ENCODE data around the gene HMCES. TPM values are rescaled to one million over a fixed set of nuclear protein-coding genes. Genes with fewer than 3 reads are reported as not detected.

The HMCES gene
- total and polyA plus RNA-seq, 4 donors, result 13.7 to 18.2 (median 15.3) TPM

DNA sequence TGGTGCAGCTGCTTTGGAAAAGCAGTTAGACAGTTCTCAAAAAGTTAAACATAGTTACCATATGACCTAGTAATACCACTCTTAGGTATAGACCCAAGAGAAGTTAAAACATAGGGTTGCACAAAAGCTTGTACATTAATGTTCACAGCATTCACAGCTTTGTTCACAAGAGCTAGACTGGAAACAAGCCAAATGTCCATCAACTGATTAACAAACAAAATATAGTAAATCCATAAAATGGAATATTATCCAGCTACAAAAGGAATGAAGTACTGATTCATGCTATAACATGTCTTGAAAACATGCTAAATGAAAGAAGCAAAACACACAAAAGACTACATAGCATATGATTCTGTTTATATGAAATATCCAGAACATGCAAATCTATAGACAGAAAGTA lies 32.0 kb upstream of the HMCES start:
- no peak for TF ChIP-seq FOXA2 (IDR thresholded peaks at IDR 0.05)
- no peak for TF ChIP-seq GABPA (IDR thresholded peaks at IDR 0.05 in 1 of 2, conservative IDR thresholded peaks at IDR 0.05 in 1 of 2)
- no peak for TF ChIP-seq RAD21 (IDR thresholded peaks at IDR 0.05)
- TF ChIP-seq YY1 (IDR thresholded peaks at IDR 0.05), result no peak
- no peak for TF ChIP-seq RXRA (IDR thresholded peaks at IDR 0.05)
- TF ChIP-seq ZBTB33 (IDR thresholded peaks at IDR 0.05), result no peak
- no peak for TF ChIP-seq HNF4G (IDR thresholded peaks at IDR 0.05)
- no peak for TF ChIP-seq ATF3 (IDR thresholded peaks at IDR 0.05)
- Histone ChIP-seq H3K4me3 (ENCODE audit: low read depth in 1 of 3, low read length in 3 of 3) (no peak overlapping the region), H3K27ac (ENCODE audit: low read depth in 1 of 2, low read length in 2 of 2) (no peak overlapping the region)

GRCh38 chr3:129248286-129248979 lies 30.2 kb upstream of the HMCES start:
- DNase-seq (ENCODE audit: low spot score), result no peak
- no peak for TF ChIP-seq ZBTB33 (IDR thresholded peaks at IDR 0.05)
- TF ChIP-seq, protein P1, sequence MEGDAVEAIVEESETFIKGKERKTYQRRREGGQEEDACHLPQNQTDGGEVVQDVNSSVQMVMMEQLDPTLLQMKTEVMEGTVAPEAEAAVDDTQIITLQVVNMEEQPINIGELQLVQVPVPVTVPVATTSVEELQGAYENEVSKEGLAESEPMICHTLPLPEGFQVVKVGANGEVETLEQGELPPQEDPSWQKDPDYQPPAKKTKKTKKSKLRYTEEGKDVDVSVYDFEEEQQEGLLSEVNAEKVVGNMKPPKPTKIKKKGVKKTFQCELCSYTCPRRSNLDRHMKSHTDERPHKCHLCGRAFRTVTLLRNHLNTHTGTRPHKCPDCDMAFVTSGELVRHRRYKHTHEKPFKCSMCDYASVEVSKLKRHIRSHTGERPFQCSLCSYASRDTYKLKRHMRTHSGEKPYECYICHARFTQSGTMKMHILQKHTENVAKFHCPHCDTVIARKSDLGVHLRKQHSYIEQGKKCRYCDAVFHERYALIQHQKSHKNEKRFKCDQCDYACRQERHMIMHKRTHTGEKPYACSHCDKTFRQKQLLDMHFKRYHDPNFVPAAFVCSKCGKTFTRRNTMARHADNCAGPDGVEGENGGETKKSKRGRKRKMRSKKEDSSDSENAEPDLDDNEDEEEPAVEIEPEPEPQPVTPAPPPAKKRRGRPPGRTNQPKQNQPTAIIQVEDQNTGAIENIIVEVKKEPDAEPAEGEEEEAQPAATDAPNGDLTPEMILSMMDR (IDR thresholded peaks at IDR 0.05; ENCODE audit: low read depth, low read length, missing input control), result no peak
- no peak for TF ChIP-seq HNF4G (IDR thresholded peaks at IDR 0.05)
- no peak for TF ChIP-seq NR2F2 (IDR thresholded peaks at IDR 0.05)
- TF ChIP-seq FOXA1 (IDR thresholded peaks at IDR 0.05), result no peak
- TF ChIP-seq GABPA (IDR thresholded peaks at IDR 0.05 in 1 of 2, conservative IDR thresholded peaks at IDR 0.05 in 1 of 2), result no peak
- no peak for TF ChIP-seq HNF4A (conservative IDR thresholded peaks at IDR 0.05)
- no peak for TF ChIP-seq ATF3 (IDR thresholded peaks at IDR 0.05)
- no peak for TF ChIP-seq REST (IDR thresholded peaks at IDR 0.05)
- TF ChIP-seq RXRA (IDR thresholded peaks at IDR 0.05), result no peak
- TF ChIP-seq JUND (IDR thresholded peaks at IDR 0.05), result no peak
- TF ChIP-seq FOXA2 (IDR thresholded peaks at IDR 0.05), result no peak
- no peak for TF ChIP-seq YY1 (IDR thresholded peaks at IDR 0.05)
- TF ChIP-seq, protein P2, sequence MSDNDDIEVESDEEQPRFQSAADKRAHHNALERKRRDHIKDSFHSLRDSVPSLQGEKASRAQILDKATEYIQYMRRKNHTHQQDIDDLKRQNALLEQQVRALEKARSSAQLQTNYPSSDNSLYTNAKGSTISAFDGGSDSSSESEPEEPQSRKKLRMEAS (IDR thresholded peaks at IDR 0.05), result no peak
- no peak for TF ChIP-seq SP1 (IDR thresholded peaks at IDR 0.05)
- H3K9ac ChIP-seq (ENCODE audit: low read depth in 1 of 2, low read length in 2 of 2), result peak overlapping the region; percentile 87 to 98
- H3K36me3 ChIP-seq (ENCODE audit: control insufficient read depth in 4 of 4, insufficient read depth in 3 of 4, low read depth in 1 of 4, low read length in 3 of 4), result peaks cover 5 to 16% (median 15%) of the 10 kb centered on the region in 4 donors
- H3K9me3 ChIP-seq (ENCODE audit: control insufficient read depth in 4 of 4, low read length in 3 of 4), result no peaks in the 10 kb centered on the region
- peak overlapping the region; percentile 73 to 98 (median 94) for H3K4me3 ChIP-seq (ENCODE audit: low read depth in 1 of 3, low read length in 3 of 3)
- H3K27ac ChIP-seq (ENCODE audit: low read depth in 1 of 2, low read length in 2 of 2), result peak overlapping the region; percentile 82 to 96
- no peaks in the 10 kb centered on the region for H3K27me3 ChIP-seq (ENCODE audit: control insufficient read depth in 4 of 4, insufficient read depth in 4 of 4, low read length in 3 of 4)
- WGBS, result 36% methylated on average over 21 of the region's 21 CpGs
- peaks cover 3 to 25% (median 22%) of the 10 kb centered on the region in 4 donors for H3K4me1 ChIP-seq (ENCODE audit: control insufficient read depth in 4 of 4, insufficient read depth in 4 of 4, low read length in 3 of 4)

More for the DNA sequence above, 32.0 kb upstream of the HMCES start:
- no peak for DNase-seq (ENCODE audit: low spot score)
- Histone ChIP-seq H3K4me1 (ENCODE audit: control insufficient read depth in 4 of 4, insufficient read depth in 4 of 4, low read length in 3 of 4) (peaks cover 3 to 25% (median 22%) of the 10 kb centered on the region in 4 donors), H3K9me3 (ENCODE audit: control insufficient read depth in 4 of 4, low read length in 3 of 4) (no peaks in the 10 kb centered on the region), H3K27me3 (ENCODE audit: control insufficient read depth in 4 of 4, insufficient read depth in 4 of 4, low read length in 3 of 4) (no peaks in the 10 kb centered on the region), H3K9ac (ENCODE audit: low read depth in 1 of 2, low read length in 2 of 2) (no peak overlapping the region), H3K36me3 (ENCODE audit: control insufficient read depth in 4 of 4, insufficient read depth in 3 of 4, low read depth in 1 of 4, low read length in 3 of 4) (no peaks in the 10 kb centered on the region)
